Measurements from ENCODE around the gene FLNC. TPM values are rescaled to one million over a fixed set of nuclear protein-coding genes. Genes with fewer than 3 reads are reported as not detected.

The FLNC gene
- total and polyA plus RNA-seq, 2 donors (not counting 3 experiments of a cell fraction or from before 2014, with no cell fraction given) = 19.5 to 81.9 TPM

DNA sequence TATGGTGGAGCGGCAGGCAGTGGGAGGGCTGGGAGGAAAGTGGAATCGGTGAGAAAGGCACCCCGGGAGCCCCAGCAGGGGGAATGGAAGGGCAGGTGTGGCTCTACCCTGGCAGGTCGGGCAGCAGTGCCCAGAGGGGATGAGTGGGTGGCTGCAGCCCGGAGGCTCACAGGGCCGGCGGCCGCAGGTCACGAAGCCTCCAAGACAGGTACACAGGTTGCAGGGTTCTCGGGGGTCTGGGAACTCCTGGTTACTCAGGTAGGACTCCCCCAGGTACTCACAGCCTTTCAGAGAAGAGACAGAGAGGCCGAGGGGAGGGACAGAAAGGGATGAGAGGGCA lies 58.5 kb downstream of the FLNC start:
- no peak for FAIRE-seq
- intact Hi-C loops (cut with micrococcal nuclease) (no loop called here), dilution Hi-C loops (cut with MboI; ENCODE audit: extremely low pct_ligation_motif_present, low sequenced_read_pairs) (no loop called here)
- Histone ChIP-seq H3K36me3 (ENCODE audit: control insufficient read depth in 2 of 2, extremely low read depth in 1 of 2, insufficient read depth in 2 of 2, low read length in 2 of 2) (no peaks in the 10 kb centered on the region), H3K27ac (ENCODE audit: insufficient read depth, low read depth, low read length) (no peak overlapping the region), H2AFZ (ENCODE audit: low read depth, low read length) (no peak overlapping the region), H3K4me1 (ENCODE audit: control insufficient read depth, extremely low read depth, insufficient read depth, low read length) (no peaks in the 10 kb centered on the region), H3K4me2 (ENCODE audit: insufficient read depth, low read length) (no peak overlapping the region), H3K9ac (replicated peaks; ENCODE audit: extremely low read depth, insufficient read depth, low read length) (no peak overlapping the region), H3K9me1 (replicated peaks; ENCODE audit: control insufficient read depth, extremely low read depth, insufficient read depth, low read length) (no peaks in the 10 kb centered on the region), H3K4me3 (replicated peaks in 1 of 3; ENCODE audit: insufficient read depth in 1 of 3, low read depth in 1 of 3, low read length in 3 of 3) (no peak overlapping the region), H3K79me2 (ENCODE audit: control insufficient read depth, insufficient read depth, low read length) (no peaks in the 10 kb centered on the region), H4K20me1 (replicated peaks; ENCODE audit: control insufficient read depth, extremely low read depth, insufficient read depth, low read length) (no peaks in the 10 kb centered on the region), H3K27me3 (ENCODE audit: control insufficient read depth in 2 of 2, insufficient read depth in 2 of 2, low read length in 2 of 2) (peaks cover 6 to 14% of the 10 kb centered on the region in 2 experiments), H3K9me3 (replicated peaks; ENCODE audit: control insufficient read depth, insufficient read depth, low read length) (no peaks in the 10 kb centered on the region)
- ChIA-PET POLR2A (no interaction called here), CTCF (no interaction called here)
- no TSS peak for BruUV-seq (replicated peaks)
- DNase-seq (ENCODE audit: low read depth, low spot score) = no peak
- TF ChIP-seq, protein P1, sequence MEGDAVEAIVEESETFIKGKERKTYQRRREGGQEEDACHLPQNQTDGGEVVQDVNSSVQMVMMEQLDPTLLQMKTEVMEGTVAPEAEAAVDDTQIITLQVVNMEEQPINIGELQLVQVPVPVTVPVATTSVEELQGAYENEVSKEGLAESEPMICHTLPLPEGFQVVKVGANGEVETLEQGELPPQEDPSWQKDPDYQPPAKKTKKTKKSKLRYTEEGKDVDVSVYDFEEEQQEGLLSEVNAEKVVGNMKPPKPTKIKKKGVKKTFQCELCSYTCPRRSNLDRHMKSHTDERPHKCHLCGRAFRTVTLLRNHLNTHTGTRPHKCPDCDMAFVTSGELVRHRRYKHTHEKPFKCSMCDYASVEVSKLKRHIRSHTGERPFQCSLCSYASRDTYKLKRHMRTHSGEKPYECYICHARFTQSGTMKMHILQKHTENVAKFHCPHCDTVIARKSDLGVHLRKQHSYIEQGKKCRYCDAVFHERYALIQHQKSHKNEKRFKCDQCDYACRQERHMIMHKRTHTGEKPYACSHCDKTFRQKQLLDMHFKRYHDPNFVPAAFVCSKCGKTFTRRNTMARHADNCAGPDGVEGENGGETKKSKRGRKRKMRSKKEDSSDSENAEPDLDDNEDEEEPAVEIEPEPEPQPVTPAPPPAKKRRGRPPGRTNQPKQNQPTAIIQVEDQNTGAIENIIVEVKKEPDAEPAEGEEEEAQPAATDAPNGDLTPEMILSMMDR (IDR thresholded peaks at IDR 0.05; ENCODE audit: extremely low read depth in 1 of 2, insufficient read depth in 1 of 2, low read depth in 1 of 2, low read length in 2 of 2) = no peak
- TF ChIP-seq EZH2 (IDR thresholded peaks at IDR 0.05; ENCODE audit: borderline replicate concordance, low read depth, low read length, severe bottlenecking) = no peak
- TF ChIP-seq FOS (IDR thresholded peaks at IDR 0.05; ENCODE audit: borderline replicate concordance, insufficient read depth, low read length) = no peak
- no peak for TF ChIP-seq POLR2AphosphoS5 (IDR thresholded peaks at IDR 0.05; ENCODE audit: insufficient read depth, low read depth, low read length)
- TF ChIP-seq JUN (IDR thresholded peaks at IDR 0.05; ENCODE audit: borderline replicate concordance, insufficient read depth, insufficient read length, low read depth) = no peak
- TF ChIP-seq, protein P2, sequence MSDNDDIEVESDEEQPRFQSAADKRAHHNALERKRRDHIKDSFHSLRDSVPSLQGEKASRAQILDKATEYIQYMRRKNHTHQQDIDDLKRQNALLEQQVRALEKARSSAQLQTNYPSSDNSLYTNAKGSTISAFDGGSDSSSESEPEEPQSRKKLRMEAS (IDR thresholded peaks at IDR 0.05; ENCODE audit: insufficient read depth, insufficient read length) = no peak
- no peak for TF ChIP-seq MYC (IDR thresholded peaks at IDR 0.05; ENCODE audit: low read depth, low read length)
- no peak for TF ChIP-seq POLR2A (IDR thresholded peaks at IDR 0.05; ENCODE audit: low read depth, low read length)
- no peak for TF ChIP-seq GATA2 (IDR thresholded peaks at IDR 0.05; ENCODE audit: insufficient read depth, insufficient read length, low read depth, low read length)

Measured in endothelial cell of umbilical vein (primary cell).